GM18867 (cell line): Measurements from ENCODE around the gene ZNF30.
"Not testable (repeated sequence)": the region's sequence is repeated elsewhere in the genome, so short reads cannot be mapped to it uniquely, and the experiment has no call there.

Experiments used
- ATAC-seq: cut with Tn5 transposase; IDR thresholded peaks from one replicate; pipeline ENCODE4 v1.9.1; 2021; ENCODE audit warnings: mild to moderate bottlenecking, moderate library complexity; ENCODE audit not compliant: unreplicated experiment

The ZNF30 gene

GRCh38 chr19:34960103-34960805 is 33.6 kb downstream of the ZNF30 start:
- no peak for ATAC-seq

GRCh38 chr19:34960940-34961679 is 34.4 kb downstream of the ZNF30 start:
- ATAC-seq = no peak

- no peak for ATAC-seq
These were observed 35.3 kb downstream of the ZNF30 start for GRCh38 chr19:34961775-34962686.

GRCh38 chr19:34962687-34963572 is 36.2 kb downstream of the ZNF30 start:
- ATAC-seq = no peak

- peak; percentile 79 for ATAC-seq
These were observed 37.1 kb downstream of the ZNF30 start, which contains the start of gene ZNF792 for GRCh38 chr19:34963573-34964406. TSS of gene ZNF792 (minus strand) at chr19:34964229. CDS start at chr19:34963662, 567 bp downstream.

- no peak for ATAC-seq
These were observed 37.9 kb downstream of the ZNF30 start for GRCh38 chr19:34964598-34964997.

- ATAC-seq = not testable (repeated sequence)
These were observed 38.8 kb downstream of the ZNF30 start for GRCh38 chr19:34965505-34965904.

GRCh38 chr19:34967551-34967950 is 40.8 kb downstream of the ZNF30 start:
- ATAC-seq = no peak

GRCh38 chr19:34969721-34970120 is 43.0 kb downstream of the ZNF30 start:
- ATAC-seq = no peak

GRCh38 chr19:34970185-34970780 is 43.6 kb downstream of the ZNF30 start:
- not testable (repeated sequence) for ATAC-seq

- ATAC-seq = no peak
These were observed 45.5 kb downstream of the ZNF30 start for GRCh38 chr19:34972163-34972705.

- no peak for ATAC-seq
These were observed 47.9 kb downstream of the ZNF30 start for GRCh38 chr19:34974646-34975045.

- ATAC-seq = no peak
These were observed 48.4 kb downstream of the ZNF30 start for GRCh38 chr19:34975056-34975455.

GRCh38 chr19:34976611-34977010 is 49.9 kb downstream of the ZNF30 start:
- ATAC-seq = no peak

- no peak for ATAC-seq
These were observed 53.3 kb downstream of the ZNF30 start for GRCh38 chr19:34979819-34980640.

GRCh38 chr19:34982275-34982674 is 55.6 kb downstream of the ZNF30 start:
- no peak for ATAC-seq

GRCh38 chr19:34983786-34984185 is 57.1 kb downstream of the ZNF30 start:
- no peak for ATAC-seq

GRCh38 chr19:34984287-34984686 is 57.6 kb downstream of the ZNF30 start:
- no peak for ATAC-seq
